Limb (tissue), 2 donors: ENCODE measurements around the gene ARMC7.
"Not testable (repeated sequence)": the region's sequence is repeated elsewhere in the genome, so short reads cannot be mapped to it uniquely, and the experiment has no call there.

ENCODE experiments used
- DNase-seq, 2 donors: peaks; one replicate each; pipeline ENCODE4 v3.0.0-alpha.2; 2016; ENCODE audit errors: extremely low spot score in 2 of 2

The ARMC7 gene

GRCh38 chr17:75109407-75110233 is at the start of gene ARMC7:
Gene ARMC7 (plus strand): TSS chr17:75109969. CDS start chr17:75110289, 320 bp downstream.
- peak; percentile 80 to 91 for DNase-seq

- DNase-seq: no peak
Observed at GRCh38 chr17:75060434-75061054, 49.2 kb upstream of the ARMC7 start.

- DNase-seq: no peak
Observed at GRCh38 chr17:75061055-75061438, 48.7 kb upstream of the ARMC7 start.

DNA sequence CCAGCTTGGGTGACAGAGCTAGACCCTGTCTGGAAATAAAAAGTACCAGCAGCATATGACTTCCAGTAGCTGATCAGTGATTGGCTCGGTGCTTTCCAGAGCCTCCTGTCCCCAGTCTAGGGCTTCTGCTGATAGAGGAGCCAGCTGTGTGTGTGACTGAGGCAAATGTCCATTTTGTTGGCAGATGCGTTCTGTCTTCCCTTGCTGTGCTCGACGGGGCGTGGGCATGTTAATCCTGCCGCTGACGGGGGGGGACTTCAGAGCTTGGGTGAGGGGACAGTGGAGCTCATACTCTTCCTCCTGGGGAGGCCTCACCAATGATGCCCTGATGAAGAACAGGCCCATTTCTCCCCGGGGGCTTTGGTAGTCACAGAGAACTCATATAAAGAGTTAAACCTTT is 48.2 kb upstream of the ARMC7 start:
- DNase-seq: no peak

GRCh38 chr17:75063201-75063600 is 46.6 kb upstream of the ARMC7 start:
- no peak for DNase-seq

GRCh38 chr17:75063626-75064025 is 46.1 kb upstream of the ARMC7 start:
- no peak for DNase-seq

- no peak for DNase-seq
Observed at GRCh38 chr17:75064040-75064439, 45.7 kb upstream of the ARMC7 start.

GRCh38 chr17:75064460-75064859 is 45.3 kb upstream of the ARMC7 start:
- no peak for DNase-seq

GRCh38 chr17:75064867-75065561 is 44.8 kb upstream of the ARMC7 start:
- no peak for DNase-seq

GRCh38 chr17:75065562-75066151 is 44.1 kb upstream of the ARMC7 start:
- no peak for DNase-seq

- no peak for DNase-seq
Observed at GRCh38 chr17:75067856-75068255, 41.9 kb upstream of the ARMC7 start.

DNA sequence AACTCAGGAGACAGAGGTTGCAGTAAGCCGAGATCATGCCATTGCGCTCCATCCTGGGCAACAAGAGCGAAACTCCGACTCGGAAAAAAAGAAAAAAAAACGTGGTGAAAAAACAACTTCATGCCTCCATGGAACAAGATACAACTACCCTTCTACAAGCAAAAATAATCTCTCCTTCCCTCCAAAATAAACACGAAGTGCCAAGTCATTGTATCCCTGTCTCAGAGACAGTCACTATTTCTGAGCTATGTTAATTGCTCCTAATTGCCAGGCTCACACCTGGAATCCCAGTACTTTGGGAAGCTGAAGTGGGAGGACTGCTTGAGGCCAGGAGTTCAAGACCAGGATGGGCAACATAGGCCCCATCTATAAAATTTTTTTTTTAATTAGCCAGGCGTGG is 41.0 kb upstream of the ARMC7 start:
- DNase-seq: no peak

GRCh38 chr17:75069783-75070182 is 40.0 kb upstream of the ARMC7 start:
- DNase-seq: no peak

DNA sequence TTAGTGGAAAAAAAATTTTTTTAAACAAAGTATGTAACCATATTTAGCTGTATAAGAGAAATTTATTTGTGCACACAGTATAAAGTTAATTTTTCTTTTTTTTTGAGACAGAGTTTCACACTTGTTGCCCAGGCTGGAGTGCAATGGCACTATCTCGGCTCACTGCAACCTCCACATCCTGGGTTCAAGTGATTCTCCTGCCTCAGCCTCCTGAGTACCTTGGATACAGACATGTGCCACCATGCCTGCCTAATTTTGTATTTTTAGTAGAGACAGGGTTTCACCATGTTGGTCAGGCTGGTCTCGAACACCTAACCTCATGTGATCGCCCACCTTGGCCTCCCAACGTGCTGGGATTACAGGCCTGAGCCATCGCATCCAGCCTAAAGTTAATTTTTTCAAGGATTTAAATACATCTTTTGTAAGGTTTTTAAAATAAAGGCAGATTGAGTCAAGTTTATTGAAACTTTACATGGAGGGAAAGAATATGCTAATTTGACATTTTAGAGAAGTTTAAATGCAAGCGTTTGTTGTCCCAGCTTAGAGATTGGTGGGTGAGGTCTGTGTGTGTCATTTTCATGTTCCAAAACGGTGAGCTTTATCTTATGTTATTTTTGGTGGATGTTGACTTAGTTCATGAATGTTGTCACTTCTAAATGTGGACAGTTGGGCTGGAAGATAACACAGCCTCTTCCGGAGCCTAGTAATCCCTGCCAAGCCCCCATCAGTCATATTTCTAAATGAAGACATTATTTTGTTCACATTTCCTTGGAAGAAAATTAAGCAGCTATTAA is 38.1 kb upstream of the ARMC7 start:
- not testable (repeated sequence) for DNase-seq

DNA sequence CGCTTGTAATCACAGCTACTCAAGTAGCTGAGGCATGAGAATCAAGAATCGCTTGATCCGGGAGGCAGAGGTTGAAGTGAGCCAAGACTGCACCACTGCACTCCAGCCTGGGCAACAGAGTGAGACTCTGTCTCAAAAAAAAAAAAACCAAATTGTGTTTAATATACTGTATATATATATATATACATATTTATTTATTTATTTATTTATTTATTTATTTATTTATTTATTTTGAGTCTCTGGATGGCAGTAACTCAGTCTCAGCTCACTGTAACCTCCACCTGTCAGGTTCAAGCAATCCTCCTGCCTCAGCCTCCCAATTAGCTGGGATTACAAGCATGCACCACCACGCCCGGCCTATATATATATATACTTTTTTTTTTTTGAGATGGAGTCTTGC is 36.9 kb upstream of the ARMC7 start:
- DNase-seq: not testable (repeated sequence)

DNA sequence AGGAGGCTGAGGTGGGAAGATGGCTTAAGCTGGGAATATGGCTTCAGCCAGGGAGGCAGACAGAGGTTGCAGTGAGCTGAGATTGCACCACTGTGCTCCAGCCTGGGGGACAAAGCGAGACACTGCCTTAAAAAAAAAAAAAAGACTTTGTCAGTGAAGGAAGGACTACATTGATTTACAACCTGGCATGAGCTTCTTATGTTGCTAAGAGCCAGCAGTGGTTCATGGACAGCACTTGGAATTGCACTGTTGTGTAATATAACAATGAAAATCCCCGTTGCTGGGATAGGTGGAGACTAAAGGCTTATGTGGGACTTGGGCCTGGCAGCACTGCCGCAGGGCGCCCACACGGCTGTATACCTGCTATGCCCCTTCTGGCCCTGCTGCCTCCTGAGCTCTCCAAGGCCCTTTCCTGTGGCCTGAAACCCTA is 36.1 kb upstream of the ARMC7 start:
- no peak for DNase-seq

DNA sequence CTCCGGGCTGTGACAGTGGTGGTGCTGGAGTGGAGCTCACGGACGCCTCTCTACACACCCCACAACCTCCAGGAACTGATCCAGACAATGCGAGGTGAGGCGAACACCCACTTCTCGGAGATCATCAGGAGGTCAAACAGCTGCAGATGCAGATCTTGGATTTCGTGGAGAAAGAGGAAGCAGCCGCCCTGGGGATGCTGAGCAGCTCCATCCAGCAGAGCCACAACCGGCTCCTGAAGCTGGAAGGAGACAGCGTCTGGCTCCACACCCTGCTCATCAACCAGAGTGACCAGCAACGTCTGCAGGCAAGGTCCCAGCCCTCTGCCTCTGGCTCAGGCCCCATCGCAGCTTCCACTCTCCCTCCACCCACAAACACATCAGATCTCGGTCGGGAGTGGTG is 35.2 kb upstream of the ARMC7 start:
- DNase-seq: peak in 1 of 2 donors; percentile 27

GRCh38 chr17:75075597-75076336 is 34.0 kb upstream of the ARMC7 start:
- DNase-seq: no peak

DNA sequence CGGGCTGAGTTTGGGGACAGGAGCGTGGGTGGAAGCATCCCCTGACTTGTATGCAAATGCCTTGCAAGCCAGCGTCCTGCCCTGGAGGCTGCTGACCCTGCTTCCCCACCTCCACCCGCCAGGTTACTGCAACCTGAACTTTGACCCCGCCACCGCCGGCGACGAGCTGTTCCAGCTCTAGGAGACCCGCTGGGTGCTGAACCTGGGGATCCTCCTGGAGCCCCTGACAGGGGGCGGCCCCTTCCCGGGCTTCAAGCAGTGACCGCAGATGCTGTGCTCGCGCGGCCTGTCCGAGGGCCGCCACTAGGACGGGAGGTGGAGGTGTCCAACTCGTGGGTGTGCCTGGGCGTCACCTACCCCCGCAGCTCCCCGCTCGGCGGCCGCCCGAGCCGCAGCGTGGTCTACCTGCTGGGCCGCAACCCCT is 32.7 kb upstream of the ARMC7 start:
- no peak for DNase-seq

DNA sequence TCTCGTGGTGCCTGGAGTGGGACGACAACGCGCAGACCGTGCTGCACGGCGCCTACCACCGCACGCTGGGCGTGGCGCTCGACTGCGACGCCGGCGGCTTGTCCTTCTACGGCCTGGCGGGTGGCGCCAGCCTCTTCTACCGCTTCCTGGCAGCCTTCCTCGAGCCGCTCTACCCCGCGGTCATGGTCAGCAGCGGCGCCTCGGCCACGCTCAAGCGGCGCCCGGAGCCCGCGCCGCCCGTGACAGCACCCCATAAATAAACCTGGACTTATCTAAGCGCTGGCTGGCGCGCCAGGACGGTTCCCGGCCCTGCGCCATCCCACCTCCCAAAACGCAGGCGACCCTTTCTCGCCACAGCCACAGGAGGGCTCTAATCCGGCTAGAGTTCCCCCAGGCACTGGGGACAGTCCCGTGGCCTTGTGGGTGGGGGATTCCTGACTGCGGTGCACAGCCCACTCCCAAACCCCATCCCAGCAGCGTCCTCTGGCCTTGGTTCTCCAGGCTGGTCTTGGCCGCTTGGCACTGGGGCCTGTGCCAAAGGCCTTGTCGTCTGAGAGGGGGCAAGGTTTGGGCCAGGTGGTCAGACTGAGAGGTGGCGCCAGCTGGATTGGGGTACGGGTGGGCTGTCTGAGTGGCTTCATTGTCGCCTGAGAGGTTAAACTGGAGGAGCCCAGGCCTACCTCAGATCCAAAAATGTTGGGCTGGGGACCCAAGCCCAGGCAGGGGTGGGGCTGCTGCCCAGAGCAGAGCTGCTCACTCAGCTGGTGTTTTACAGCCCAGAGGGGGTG is 32.1 kb upstream of the ARMC7 start:
- DNase-seq: peak; percentile 33 to 70
